GM12874 (cell line): ENCODE measurements around the gene PCDH19.

Source experiments
- TF ChIP-seq, protein P1 (sequence below): IDR thresholded peaks from 2 replicates; pipeline ENCODE4 v1.5.1; 2011; ENCODE audit warnings: low read depth, mild to moderate bottlenecking, control low read depth, low read length, moderate library complexity; ENCODE audit not compliant: insufficient read depth

The PCDH19 gene

DNA sequence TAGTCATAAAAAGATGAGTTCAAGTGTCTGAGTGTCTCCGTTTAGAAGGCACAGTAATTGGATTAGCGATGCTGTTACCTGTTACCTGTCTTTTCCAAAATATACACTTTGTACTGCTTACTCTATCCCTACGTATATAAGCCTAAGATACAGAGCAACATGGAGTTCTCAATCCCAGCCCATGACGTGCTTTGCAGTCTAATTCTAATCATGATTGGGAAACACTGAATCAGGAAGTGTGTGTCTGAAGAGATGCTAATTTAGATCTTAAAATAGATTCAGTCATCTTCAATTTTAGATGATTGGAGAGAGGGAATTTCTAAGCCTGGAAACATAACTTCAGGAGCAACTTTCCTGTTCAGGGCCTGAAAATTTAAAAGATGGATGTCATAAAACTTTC is 115.1 kb downstream of the PCDH19 start:
- TF ChIP-seq, protein P1, sequence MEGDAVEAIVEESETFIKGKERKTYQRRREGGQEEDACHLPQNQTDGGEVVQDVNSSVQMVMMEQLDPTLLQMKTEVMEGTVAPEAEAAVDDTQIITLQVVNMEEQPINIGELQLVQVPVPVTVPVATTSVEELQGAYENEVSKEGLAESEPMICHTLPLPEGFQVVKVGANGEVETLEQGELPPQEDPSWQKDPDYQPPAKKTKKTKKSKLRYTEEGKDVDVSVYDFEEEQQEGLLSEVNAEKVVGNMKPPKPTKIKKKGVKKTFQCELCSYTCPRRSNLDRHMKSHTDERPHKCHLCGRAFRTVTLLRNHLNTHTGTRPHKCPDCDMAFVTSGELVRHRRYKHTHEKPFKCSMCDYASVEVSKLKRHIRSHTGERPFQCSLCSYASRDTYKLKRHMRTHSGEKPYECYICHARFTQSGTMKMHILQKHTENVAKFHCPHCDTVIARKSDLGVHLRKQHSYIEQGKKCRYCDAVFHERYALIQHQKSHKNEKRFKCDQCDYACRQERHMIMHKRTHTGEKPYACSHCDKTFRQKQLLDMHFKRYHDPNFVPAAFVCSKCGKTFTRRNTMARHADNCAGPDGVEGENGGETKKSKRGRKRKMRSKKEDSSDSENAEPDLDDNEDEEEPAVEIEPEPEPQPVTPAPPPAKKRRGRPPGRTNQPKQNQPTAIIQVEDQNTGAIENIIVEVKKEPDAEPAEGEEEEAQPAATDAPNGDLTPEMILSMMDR: no peak

DNA sequence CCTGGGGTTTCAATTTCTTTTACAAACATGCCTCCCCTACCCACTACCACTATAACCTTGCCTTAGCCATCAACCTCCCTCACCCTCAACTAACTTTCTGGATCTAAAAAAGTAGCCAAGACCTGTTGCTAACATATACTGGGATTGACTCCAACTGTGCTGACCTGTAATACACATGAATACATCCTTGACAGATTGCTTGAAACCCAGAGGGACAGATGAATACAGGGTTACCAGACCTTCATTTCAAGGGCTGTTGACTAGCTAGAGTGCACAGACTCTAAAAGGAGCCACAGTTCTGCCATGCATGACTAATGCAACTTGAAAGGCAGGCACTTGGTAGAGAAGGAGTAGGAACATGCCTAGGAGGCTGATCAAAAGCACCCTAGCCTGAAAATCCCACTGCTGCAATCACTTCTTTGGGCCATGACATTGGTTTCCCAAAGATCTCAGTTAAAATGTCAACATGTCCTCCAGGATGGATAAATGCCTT is 121.0 kb downstream of the PCDH19 start:
- TF ChIP-seq, protein P1: no peak

GRCh38 chrX:100277231-100277630 is 132.8 kb downstream of the PCDH19 start:
- TF ChIP-seq, protein P1: no peak

- TF ChIP-seq, protein P1: no peak
Observed at GRCh38 chrX:100274916-100275315, 135.2 kb downstream of the PCDH19 start.

- TF ChIP-seq, protein P1: no peak
Observed at GRCh38 chrX:100265179-100265578, 144.9 kb downstream of the PCDH19 start.

DNA sequence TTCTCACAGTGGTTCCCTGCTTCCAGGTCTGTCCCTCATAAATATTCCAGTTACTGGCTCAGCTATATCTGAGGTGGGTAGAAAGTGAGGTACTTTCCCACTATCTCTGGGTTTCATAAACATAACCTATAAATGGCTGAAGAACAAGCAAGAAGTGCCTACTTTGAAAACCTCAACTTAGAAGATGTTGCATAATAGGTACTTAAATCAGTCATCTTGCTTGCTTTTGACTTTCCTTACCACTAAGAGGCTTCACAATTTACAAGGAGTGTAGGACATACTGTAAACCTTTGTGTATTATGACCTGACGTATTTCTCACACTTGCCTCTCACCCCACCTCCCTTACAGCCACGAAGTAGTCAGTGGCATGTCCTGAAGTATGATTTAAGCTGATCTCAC is 145.9 kb downstream of the PCDH19 start:
- TF ChIP-seq, protein P1: no peak

DNA sequence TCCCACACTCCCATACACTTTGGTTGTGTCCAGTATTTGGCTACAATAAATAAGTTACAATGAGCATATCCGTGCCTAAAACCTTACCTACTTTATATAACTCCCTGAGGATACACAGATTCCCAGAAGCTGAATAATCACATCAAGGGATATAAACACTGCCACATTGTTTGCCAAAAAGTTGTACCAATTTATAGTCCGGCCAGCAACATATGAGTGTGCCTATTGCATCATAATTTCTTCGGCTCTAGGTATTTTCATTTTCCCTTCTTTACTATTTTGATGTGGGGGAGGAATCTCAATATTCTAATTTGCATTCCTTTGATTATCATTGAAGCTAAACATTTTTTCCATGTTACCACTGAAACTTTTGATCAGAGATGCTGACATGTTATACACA is 146.4 kb downstream of the PCDH19 start:
- TF ChIP-seq, protein P1: no peak

- TF ChIP-seq, protein P1: no peak
Observed at GRCh38 chrX:100248885-100249493, 161.1 kb downstream of the PCDH19 start.
